WERI-Rb-1 (cell line): ENCODE measurements around the gene CANT1.

Experiments used
- DNase-seq: peaks from one replicate; pipeline ENCODE4 v3.0.0-alpha.2; 2020
- H3K27ac ChIP-seq: fragments of 250-450 bp; sonication (Bioruptor Pico); 2 replicates; pipeline ENCODE4 v1.5.1; 2020; ENCODE audit warnings: mild to moderate bottlenecking, moderate library complexity
- H3K27me3 ChIP-seq: fragments of 250-450 bp; sonication (Bioruptor Pico); 2 replicates; pipeline ENCODE4 v1.5.1; 2021; ENCODE audit warnings: mild to moderate bottlenecking, low read depth, moderate library complexity; ENCODE audit not compliant: insufficient read depth, severe bottlenecking
- H3K36me3 ChIP-seq: fragments of 250-450 bp; sonication (Bioruptor Pico); 2 replicates; pipeline ENCODE4 v1.5.1; 2020; ENCODE audit warnings: mild to moderate bottlenecking, moderate library complexity
- H3K4me3 ChIP-seq: 2 replicates; pipeline ENCODE4 v1.5.1; 2011; ENCODE audit warnings: low read depth, mild to moderate bottlenecking, control low read depth, low read length
- H3K9me3 ChIP-seq: fragments of 250-450 bp; sonication (Bioruptor Pico); 2 replicates; pipeline ENCODE4 v1.5.1; 2021; ENCODE audit warnings: mild to moderate bottlenecking, moderate library complexity; ENCODE audit not compliant: severe bottlenecking
- TF ChIP-seq, protein P1 (sequence below): IDR thresholded peaks from 2 replicates; pipeline ENCODE4 v1.5.1; 2011; ENCODE audit warnings: low read depth, mild to moderate bottlenecking, control low read depth, inconsistent platforms, low read length

Gene CANT1

DNA sequence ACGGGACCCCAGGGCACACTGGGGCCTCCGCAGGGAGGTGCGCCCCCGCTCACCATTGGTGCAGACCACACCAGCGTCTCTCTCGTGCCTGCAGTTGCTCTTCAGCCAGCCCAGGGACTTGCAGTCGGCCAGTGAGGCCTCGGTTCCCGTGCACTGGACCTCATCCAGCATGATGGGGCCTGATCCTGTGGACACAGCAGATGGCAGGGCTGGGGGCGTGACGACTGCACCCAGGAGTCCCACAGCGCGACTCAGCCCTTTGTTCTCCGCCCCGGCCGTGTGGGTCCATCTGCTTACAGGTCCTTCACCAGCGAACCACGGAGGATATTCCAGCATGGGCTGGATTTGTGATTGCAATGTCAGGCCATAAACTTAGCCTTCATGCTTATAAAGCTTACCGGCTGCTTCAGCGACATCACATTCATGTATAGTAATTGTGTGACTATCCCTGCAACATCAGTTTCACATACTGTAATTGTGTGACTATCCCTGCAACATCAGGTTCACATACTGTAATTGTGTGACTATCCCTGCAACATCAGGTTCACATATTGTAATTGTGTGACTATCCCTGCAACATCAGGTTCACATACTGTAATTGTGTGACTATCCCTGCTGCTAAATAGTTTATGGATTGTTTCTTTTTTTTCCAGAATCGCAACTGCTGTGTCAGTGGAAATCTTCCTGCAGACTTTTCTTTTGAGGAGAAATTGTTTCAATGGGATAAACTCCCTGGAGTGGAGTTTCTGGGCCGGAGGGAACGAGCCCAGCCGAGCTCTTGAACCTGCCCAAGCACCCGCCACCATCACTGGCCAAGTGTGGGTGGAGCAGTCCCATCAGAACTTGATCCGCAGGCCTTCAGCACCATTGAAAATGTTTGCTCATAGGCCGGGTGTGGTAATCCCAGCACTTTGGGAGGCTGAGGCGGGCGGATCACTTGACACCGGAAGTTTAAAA lies 34.7 kb downstream of the CANT1 start:
- DNase-seq: peak; percentile 99
- peak overlapping the region; percentile 78 for H3K27ac ChIP-seq
- no peaks in the 10 kb centered on the region for H3K36me3 ChIP-seq
- H3K9me3 ChIP-seq: no peaks in the 10 kb centered on the region
- peak overlapping the region; percentile 3; the same call in 1 of the 2 replicates for H3K4me3 ChIP-seq
- TF ChIP-seq, protein P1, sequence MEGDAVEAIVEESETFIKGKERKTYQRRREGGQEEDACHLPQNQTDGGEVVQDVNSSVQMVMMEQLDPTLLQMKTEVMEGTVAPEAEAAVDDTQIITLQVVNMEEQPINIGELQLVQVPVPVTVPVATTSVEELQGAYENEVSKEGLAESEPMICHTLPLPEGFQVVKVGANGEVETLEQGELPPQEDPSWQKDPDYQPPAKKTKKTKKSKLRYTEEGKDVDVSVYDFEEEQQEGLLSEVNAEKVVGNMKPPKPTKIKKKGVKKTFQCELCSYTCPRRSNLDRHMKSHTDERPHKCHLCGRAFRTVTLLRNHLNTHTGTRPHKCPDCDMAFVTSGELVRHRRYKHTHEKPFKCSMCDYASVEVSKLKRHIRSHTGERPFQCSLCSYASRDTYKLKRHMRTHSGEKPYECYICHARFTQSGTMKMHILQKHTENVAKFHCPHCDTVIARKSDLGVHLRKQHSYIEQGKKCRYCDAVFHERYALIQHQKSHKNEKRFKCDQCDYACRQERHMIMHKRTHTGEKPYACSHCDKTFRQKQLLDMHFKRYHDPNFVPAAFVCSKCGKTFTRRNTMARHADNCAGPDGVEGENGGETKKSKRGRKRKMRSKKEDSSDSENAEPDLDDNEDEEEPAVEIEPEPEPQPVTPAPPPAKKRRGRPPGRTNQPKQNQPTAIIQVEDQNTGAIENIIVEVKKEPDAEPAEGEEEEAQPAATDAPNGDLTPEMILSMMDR: no peak
- H3K27me3 ChIP-seq: no peaks in the 10 kb centered on the region

DNA sequence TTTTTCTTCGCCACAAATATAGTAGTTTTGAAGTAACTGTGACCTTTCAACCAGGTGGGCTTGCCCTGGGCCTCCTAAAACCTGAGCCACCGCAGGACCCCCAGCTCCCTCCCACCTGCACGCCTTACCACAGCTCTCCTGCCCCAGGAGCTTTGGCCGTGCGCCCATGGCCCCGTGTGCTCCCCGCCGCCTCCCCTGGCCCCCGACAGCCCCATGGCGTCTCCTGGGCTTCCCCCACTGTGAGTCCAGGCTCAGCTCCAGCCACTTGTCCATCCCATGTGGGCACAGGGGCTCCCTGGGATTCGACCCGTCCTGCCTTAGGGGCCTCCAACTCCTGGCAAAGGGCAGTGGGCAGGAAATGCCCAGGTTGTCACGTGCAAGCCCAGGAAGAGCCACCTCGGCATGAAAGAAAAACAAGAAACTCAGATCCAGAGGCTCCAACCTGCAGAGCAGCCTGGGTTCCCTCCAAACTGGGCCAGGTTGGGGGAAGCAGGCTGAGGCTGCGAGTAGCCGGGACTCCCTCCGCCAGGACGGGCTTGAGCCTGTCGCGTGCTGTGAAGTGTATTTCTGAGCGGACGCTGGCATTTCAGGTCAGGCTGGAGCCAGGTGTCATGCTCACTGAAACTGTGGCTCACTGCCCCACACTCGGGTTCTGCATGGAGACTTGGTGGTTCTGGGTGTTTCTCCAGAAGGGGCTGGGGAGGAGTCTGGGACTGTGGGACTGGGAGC lies 35.6 kb downstream of the CANT1 start:
- no peak for DNase-seq
- no peaks in the 10 kb centered on the region for H3K36me3 ChIP-seq

DNA sequence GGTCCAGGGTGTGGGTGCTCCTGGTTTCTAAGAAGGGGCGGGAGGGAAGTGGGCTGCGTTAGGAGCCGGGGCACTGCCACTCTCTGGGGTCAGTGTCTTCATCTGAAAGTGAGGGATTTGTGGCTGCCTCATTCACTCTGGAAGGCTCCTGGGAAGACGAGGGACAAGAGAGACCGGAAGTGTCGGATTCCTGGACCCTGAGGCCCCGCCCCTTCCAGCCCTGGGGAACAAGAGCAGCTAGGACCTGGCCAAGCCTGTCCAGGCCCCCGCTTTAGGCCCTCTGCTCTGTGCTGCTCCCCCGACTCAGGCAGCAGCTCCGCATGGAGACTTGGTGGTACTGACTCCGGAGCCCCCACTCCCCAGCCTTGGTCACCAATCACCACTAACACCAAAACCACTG lies 36.4 kb downstream of the CANT1 start:
- H3K9me3 ChIP-seq: no peaks in the 10 kb centered on the region
- peak; percentile 53 for DNase-seq
- H3K27me3 ChIP-seq: no peaks in the 10 kb centered on the region
- H3K4me3 ChIP-seq: no peak overlapping the region
- TF ChIP-seq, protein P1: no peak
- H3K27ac ChIP-seq: peak overlapping the region; percentile 11
- H3K36me3 ChIP-seq: no peaks in the 10 kb centered on the region

More for the DNA sequence above, 35.6 kb downstream of the CANT1 start:
- TF ChIP-seq, protein P1: no peak
- H3K9me3 ChIP-seq: no peaks in the 10 kb centered on the region
- no peaks in the 10 kb centered on the region for H3K27me3 ChIP-seq
- H3K4me3 ChIP-seq: no peak overlapping the region
- H3K27ac ChIP-seq: peak overlapping the region; percentile 78

DNA sequence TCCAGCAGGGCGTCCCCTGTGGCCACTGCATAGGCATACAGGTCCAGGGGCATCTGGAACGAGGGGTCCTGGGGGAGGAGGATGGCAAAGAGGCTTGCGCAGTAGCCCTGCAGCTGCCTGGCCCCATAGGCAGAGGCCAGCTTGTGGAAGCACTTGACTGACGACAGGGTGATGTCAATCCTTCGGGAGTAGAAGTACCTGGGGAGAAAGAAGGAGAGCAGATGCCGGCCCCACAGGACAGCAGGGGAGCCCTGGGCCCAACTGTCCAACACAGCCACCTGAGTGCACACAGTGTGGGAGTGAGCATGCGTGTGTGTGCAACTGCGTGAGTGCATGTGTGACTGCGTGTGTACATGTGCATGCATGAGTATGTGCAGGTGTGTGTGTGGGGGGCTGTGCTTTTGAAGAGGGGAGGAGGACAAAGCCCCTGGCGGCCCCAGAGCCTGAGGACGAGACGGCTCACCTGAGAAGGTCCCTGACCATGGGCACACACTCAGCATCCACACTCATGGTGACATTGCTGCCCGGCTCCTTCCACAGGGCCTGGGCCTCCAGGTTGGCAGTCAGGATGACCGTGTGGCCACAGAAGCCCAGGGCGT lies 37.0 kb downstream of the CANT1 start:
- peak overlapping the region; percentile 31 for H3K27ac ChIP-seq
- no peaks in the 10 kb centered on the region for H3K9me3 ChIP-seq
- DNase-seq: no peak
- H3K36me3 ChIP-seq: no peaks in the 10 kb centered on the region
- no peak overlapping the region for H3K4me3 ChIP-seq
- TF ChIP-seq, protein P1: peak; percentile 28; the same call in 1 of the 2 replicates
- no peaks in the 10 kb centered on the region for H3K27me3 ChIP-seq

DNA sequence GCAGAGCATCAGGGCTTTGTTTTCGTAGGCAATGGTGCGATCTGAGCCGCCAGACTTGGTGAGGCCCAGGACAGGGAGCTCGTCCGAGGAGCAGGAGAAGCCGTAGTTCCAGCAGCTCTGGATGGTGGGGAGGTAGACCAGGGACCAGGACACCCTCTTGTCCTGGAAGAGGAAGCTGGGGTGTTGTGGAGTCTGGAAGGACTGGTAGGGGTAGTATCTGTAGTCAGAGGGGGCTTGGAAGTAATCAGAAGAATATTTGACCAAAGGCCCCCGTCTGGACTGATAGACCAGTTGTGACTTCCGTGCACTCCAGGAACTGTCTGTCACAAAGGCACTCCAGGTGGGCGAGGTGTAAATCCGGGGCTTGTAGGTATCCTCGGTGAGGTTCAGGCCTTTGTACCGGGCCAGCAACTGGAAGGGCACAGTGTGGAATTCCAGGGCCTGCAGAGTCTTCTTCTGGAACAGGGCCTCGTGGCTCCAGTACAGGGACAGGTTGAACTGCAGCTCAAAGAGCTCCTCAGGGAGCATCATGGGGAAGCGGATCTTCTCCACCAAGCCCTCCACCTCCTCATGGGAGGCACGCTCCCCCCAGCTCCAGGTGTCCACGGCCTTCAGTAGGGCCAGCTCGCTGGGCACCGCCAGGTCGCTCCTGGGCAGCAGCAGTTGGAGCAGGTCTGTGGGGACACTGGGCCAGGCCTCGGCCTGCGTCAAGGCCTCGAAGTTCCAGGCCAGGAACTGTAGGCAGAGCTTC lies 37.6 kb downstream of the CANT1 start:
- Histone ChIP-seq H3K9me3 (no peaks in the 10 kb centered on the region), H3K27me3 (no peaks in the 10 kb centered on the region), H3K27ac (peak overlapping the region; percentile 31), H3K36me3 (no peaks in the 10 kb centered on the region), H3K4me3 (no peak overlapping the region)
- TF ChIP-seq, protein P1: no peak
- DNase-seq: no peak
